Measurements from ENCODE around the gene TRPV5. TPM values are rescaled to one million over a fixed set of nuclear protein-coding genes. Genes with fewer than 3 reads are reported as not detected.

Gene TRPV5
- total RNA-seq, 4 donors from 2014 or later = 0.17 TPM; not detected in 3

DNA sequence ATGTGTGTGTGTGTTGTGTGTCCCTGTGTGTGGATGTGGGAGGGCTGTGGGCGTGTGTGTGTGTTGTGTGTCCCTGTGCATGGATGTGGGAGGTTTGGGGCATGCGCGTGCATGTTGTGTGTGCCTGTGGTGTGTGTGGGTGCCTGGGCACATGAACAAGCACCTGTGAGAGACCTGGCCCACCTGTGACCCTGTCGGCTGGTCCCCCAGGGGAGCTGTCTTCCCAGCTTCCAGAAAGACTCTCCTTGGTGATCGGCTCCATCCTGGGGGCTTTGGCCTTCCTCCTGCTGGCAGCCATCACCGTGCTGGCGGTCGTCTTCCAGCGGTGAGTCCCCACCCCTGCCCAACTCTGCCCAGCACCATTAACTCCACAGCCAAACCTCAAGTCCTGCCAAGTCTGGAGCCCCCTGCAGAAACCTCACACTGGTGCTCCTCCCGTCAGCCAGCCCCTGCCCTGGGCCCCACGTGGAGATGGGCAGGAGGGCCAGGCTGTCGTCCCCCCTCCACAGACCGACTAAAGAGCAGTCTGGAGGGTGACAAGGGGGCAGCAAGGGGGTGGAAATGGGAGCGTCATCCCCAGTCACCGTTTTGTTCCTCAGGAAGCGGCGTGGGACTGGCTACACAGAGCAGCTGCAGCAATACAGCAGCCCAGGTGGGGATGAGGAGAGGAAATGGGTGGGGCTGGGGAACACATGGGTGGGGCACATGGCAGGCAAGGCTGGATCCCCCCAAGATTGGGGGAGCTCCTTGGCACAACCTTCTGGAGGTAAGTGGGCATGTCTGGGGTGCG lies 66.0 kb downstream of the TRPV5 start:
- peaks cover 0 to 20% (median 5%) of the 10 kb centered on the region in 4 donors for H3K36me3 ChIP-seq
- H3K4me1 ChIP-seq = no peaks in the 10 kb centered on the region
- H3K27me3 ChIP-seq = peaks cover 0 to 10% (median 0%) of the 10 kb centered on the region in 4 donors
- H3K4me3 ChIP-seq = no peak overlapping the region
- no peak for TF ChIP-seq EP300 (IDR thresholded peaks at IDR 0.05)
- TF ChIP-seq POLR2A (IDR thresholded peaks at IDR 0.05; ENCODE audit: low read depth) = no peak
- no peak for TF ChIP-seq CTCF (IDR thresholded peaks at IDR 0.05)
- no peak for TF ChIP-seq POLR2AphosphoS5 (IDR thresholded peaks at IDR 0.05)
- no peak overlapping the region for H3K27ac ChIP-seq (replicated peaks in 1 of 4)
- DNase-seq (ENCODE audit: extremely low spot score) = peak; percentile 81
- H3K9me3 ChIP-seq = no peaks in the 10 kb centered on the region
- WGBS = 78% methylated on average over 18 of the region's 18 CpGs
- intact Hi-C loops (cut with DNase I) = no loop called here

DNA sequence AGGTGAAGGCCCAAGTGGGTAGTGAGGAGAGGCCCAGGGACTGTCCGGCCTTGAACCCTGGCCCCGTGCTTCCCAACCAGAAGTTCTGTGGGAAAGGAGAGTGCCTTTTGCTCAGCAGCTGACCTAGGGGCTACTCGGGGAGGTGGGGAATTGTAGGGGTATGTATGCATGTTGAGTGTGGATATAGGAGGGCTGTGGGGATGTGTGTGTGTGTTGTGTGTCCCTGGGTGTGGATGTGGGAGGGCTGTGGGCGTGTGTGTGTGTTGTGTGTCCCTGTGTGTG lies 66.5 kb downstream of the TRPV5 start:
- no peak overlapping the region for H3K27ac ChIP-seq (replicated peaks in 1 of 4)
- H3K4me3 ChIP-seq = no peak overlapping the region
- peak; percentile 72 for DNase-seq (ENCODE audit: extremely low spot score)
- TF ChIP-seq EP300 (IDR thresholded peaks at IDR 0.05) (no peak), POLR2A (IDR thresholded peaks at IDR 0.05; ENCODE audit: low read depth) (no peak), CTCF (IDR thresholded peaks at IDR 0.05) (no peak), POLR2AphosphoS5 (IDR thresholded peaks at IDR 0.05) (no peak)
- no peaks in the 10 kb centered on the region for H3K9me3 ChIP-seq
- intact Hi-C loops (cut with DNase I) = no loop called here
- H3K4me1 ChIP-seq = no peaks in the 10 kb centered on the region
- H3K36me3 ChIP-seq = peaks cover 0 to 20% (median 5%) of the 10 kb centered on the region in 4 donors
- WGBS = 87% methylated on average over 4 of the region's 4 CpGs
- H3K27me3 ChIP-seq = peaks cover 0 to 10% (median 0%) of the 10 kb centered on the region in 4 donors

GRCh38 chr7:142866361-142867096 lies 67.0 kb downstream of the TRPV5 start:
- no peak overlapping the region for H3K4me3 ChIP-seq
- H3K36me3 ChIP-seq = peaks cover 0 to 25% (median 5%) of the 10 kb centered on the region in 4 donors
- H3K27me3 ChIP-seq = peaks cover 0 to 10% (median 0%) of the 10 kb centered on the region in 4 donors
- H3K9me3 ChIP-seq = no peaks in the 10 kb centered on the region
- no peak overlapping the region for H3K27ac ChIP-seq (replicated peaks in 1 of 4)
- TF ChIP-seq POLR2A (IDR thresholded peaks at IDR 0.05; ENCODE audit: low read depth) (no peak), POLR2AphosphoS5 (IDR thresholded peaks at IDR 0.05) (no peak), CTCF (IDR thresholded peaks at IDR 0.05) (peak; percentile 44 to 66 (median 46)), EP300 (IDR thresholded peaks at IDR 0.05) (no peak)
- DNase-seq (ENCODE audit: extremely low spot score) = peak; percentile 83
- 72% methylated on average over 16 of the region's 18 CpGs for whole genome bisulfite sequencing
- H3K4me1 ChIP-seq = no peaks in the 10 kb centered on the region
- intact Hi-C loops (cut with DNase I) = loop anchor here (1.0 kb wide), 1 partner anchor 12 kb away; no protein-coding TSS in a partner anchor

DNA sequence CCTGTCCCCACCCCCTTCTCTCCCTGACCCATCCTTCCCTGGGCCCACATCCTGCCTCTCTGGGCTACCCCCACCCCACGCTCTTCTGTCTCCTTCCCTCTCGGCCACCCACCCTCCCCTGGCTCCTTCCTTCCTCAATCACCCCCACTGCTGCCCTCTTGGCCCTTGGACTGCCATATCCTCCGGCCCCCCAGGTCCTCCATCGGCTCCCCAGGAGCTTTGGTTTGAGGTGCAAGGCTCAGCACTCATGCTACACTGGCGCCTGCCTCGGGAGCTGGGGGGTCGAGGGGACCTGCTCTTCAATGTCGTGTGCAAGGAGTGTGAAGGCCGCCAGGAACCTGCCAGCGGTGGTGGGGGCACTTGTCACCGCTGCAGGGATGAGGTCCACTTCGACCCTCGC lies 67.8 kb downstream of the TRPV5 start:
- TF ChIP-seq POLR2A (IDR thresholded peaks at IDR 0.05; ENCODE audit: low read depth) = no peak
- TF ChIP-seq EP300 (IDR thresholded peaks at IDR 0.05) = no peak
- no peak for TF ChIP-seq POLR2AphosphoS5 (IDR thresholded peaks at IDR 0.05)
- no peak for TF ChIP-seq CTCF (IDR thresholded peaks at IDR 0.05)
- H3K4me3 ChIP-seq = no peak overlapping the region
- H3K36me3 ChIP-seq = peaks cover 0 to 25% (median 5%) of the 10 kb centered on the region in 4 donors
- H3K27ac ChIP-seq (replicated peaks in 1 of 4) = no peak overlapping the region
- DNase-seq (ENCODE audit: extremely low spot score) = peak; percentile 82
- H3K9me3 ChIP-seq = no peaks in the 10 kb centered on the region
- H3K27me3 ChIP-seq = peaks cover 0 to 10% (median 0%) of the 10 kb centered on the region in 4 donors
- intact Hi-C loops (cut with DNase I) = loop anchor here (1.0 kb wide), 1 partner anchor 11 kb away; no protein-coding TSS in a partner anchor
- H3K4me1 ChIP-seq = no peaks in the 10 kb centered on the region
- 54% methylated on average over 13 of the region's 13 CpGs for WGBS
